HG02884 (cell line): ENCODE measurements around the gene PHTF2.

Source experiments
- ATAC-seq: cut with Tn5 transposase; IDR thresholded peaks from one replicate; pipeline ENCODE4 v1.9.1; 2021; ENCODE audit warnings: mild to moderate bottlenecking, moderate library complexity; ENCODE audit not compliant: unreplicated experiment

Gene PHTF2

DNA sequence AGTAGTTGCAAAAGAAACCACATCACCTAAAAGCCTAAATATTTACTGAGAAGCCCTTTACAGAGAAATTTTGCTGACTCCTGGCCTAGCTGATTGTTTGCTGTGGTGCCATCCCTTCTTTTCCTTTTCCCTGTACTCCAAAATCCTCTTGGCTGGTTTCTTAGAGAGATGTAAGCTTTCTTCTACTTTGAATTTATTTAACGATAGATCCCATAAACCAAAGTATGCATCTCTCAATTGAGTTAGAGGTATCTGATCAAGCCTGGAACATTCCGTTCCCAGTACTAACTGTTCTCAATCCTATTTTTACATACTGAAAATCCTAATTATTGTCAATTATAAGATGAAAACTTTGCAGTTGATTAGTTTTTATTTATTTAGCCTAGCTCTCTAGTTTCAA, 6.6 kb upstream of the PHTF2 start:
- no peak for ATAC-seq

DNA sequence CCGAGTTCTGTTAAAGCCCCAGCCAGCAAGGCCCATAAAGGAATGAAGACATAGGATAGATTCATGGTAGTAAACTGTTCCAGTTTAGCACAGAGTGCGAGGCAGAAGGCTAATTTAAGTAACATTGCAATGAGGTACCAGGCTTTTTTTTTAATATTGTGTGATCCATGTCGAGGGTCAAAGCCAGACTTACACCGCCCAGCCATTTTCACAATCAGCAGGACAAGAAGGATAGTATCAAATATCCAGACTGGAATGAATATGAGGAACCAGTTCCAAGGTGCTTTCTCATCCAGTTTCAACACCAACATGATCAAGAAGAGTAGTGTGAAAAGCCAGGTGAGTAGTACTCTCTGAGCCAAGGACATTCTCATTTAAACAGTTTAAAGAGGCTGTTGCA, 4.6 kb upstream of the PHTF2 start:
- no peak for ATAC-seq

DNA sequence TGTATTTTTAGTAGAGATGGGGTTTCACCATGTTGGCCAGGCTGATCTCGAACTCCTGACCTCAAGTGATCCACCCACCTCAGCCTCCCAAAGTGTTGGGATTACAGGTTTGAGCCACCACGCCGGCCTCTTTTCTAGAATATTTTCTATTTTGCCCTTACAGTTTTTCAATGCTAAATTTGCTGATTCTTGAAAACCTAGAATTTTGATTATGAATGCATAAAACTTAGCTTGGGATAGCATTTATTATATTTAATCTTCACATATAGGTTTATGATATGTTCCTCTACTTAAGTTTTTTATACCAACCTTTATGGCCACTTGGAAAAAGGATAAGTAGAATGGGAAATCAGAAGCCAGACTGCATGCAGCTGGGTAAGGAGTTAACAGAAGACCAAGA, 2.5 kb upstream of the PHTF2 start:
- no peak for ATAC-seq

DNA sequence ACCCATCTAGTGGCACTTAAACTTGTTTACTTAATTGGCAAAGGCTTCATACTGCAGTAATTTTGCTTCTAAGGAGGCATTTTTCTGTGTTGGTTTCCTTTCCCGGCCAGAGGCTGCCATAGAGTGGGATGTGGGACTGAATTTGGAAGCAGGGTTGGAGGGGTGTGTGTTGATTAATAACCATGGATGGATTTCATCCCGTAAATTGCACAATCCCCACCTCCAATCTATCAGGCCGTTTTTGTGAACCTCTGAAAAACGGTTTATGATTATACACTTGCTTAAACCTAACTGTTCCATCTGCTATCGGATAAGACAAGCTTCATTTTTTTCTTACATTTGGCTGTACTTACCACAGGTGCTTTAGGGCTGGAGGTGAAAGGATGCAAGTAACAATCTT, 1.6 kb upstream of the PHTF2 start:
- no peak for ATAC-seq

DNA sequence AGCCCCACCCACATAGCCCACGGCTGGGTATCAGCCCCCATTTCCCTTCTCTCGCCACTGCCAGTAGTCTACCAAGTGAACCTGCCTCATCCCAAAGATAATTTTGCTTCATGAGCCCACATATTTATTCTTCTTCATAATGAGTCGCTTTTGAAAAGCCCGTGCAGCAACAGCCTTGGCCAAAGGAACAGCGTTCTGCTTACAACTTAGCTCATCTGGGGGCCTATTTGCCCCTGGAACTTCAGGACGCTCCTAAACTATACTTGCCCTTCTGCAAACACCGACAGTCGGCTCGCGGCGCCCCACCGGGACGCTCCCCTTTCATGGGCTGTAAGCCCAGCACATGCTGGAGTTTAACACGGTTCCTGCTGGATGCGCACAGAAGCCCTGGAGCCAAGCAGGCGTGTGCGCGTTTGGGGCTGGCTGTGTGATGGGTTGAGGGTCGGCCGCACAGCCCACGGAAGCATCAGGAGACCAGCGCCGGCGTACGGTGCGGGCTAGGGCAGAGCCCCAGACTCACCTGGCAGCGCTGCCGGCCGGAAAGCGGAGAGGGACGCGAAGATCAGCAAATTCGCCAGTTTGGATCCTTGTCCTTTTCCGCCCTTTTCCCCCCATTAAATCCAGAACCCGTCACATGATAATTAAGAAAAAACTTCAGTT, 709 bp upstream of the PHTF2 start:
- peak; percentile 19 for ATAC-seq

DNA sequence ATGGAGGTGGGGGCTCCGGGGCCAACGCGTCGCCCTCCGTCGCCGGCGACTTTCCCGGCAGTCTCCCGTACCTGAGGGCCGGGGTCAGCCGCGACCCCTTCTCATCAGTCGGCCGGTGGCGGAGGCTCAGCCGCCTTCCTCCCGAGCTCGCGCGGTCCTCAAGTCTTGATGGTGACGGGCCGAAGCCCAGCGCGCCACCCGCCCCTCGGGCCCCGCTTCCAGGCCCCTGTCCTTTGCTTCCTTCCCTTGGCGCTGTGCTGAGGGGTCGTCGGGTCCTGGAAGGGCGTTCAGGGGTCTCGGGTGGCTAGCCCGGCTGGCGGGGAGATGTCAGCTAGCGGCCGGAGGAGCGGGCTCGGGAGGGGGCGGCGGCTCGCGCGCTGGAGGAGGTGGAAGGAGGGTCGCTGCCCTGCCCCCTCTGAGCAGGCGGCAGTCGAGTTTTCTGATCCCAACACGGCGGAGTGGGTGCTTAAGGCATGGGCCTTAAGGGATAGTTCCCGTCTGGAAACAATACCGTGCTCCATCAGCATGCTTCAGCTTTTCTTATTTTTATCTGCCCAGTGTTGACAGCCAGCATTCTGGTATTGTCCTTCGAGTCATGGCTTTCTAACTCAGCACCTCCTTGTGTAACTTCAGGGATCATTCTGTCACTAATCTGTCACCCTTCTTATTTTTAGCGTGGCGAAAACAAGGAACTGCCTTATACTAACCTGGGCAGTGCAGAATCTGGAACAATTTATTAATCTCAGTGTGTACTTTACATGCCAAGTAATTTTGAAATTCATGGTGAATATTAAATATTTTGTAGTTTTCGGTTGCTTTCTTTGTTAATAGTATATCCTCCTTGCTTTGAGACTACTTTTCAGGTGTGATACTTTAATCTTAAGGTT, 748 bp downstream of the PHTF2 start:
- no peak for ATAC-seq

DNA sequence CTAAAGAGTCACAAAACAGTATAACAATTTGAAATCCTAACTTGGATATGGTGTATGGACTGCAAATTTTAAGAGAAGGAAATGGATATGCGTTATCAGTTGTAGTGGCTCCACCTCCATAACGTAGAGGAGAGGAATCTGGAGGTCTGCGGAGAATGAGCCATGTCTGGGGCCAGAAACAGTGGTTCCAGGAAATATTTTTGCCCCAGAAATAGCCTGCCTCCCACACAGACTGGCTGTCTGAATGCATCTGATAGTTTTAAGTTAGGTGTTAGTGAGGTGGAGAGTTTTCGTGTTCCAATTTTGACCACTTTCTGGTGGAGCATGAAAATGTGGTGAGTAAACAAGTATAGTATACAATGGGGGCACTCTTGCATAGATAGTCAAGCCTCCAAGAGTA, 1.6 kb downstream of the PHTF2 start:
- peak; percentile 16 for ATAC-seq

DNA sequence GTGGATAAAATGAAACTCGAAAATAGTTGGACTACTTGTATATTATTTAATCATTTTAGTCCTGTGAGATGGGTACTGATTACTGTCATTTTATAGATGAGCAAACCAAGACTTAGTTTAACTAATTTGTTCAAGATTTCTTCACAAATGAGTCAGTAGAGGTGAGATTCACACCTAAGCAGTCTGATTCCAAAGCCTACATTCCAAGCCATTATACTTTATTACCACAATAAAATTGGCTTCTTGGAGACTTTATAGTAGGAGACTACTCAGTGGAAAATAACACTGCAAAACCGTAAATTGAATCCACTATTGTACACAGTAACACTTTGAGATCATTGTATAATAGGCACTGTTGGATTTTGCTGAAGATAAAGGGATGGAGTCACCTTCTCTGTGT, 2.2 kb downstream of the PHTF2 start:
- no peak for ATAC-seq

DNA sequence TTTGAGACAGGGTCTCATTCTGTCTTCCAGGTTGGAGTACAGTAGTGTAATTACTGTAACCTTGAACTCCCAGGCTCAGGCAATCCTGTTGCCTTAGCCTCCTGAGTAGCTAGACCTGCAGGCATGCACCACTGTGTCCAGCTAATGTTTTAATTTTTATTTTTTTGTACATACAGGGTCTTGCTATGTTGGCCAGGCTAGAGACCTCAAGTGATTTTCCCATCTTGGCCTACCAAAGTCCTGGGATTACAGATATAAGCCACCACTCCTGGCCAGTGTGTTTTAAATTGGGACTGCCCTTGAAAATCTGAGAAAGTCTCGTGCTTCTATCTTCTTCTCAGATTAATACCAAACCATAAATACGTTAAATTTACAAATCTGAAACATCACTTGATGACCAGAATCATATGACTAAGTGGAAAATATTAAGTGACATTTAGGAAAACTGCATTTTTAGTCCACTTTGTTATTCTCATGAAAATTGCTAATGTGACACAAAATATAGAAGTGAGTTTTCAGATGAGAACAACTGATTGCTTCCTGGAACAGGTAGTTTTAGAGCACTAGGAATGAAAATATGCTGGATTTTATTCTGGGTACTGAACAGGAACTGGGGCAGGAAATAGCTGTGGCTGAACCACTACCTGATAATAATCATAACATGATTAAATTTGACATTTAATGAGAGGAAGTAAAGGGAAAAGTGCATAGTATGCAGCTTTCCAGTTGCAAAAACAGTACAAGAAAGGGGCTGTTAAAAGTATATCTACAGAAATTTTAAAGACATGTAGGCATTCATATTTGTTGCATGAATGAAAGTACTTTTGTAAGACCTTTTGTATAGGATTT, 4.2 kb downstream of the PHTF2 start:
- ATAC-seq: no peak

DNA sequence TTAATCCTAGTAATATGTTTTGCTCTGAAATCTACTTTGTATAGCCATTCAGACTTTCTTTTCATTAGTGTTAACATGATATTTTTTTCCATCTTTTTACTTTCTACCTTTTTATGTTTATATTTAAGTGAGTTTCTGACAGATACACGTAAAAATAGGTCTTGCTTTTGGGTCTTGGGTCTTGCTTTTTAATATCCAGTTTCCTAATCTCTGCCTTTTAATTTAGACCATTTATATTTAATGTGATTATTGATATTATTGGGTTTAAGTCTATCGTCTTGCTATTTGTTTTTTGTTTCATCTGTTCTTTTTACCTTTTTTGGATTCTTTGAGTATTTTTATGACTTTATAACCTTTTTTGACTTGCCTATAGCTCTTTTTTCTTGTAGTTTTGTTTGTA, 7.9 kb downstream of the PHTF2 start:
- ATAC-seq: no peak

DNA sequence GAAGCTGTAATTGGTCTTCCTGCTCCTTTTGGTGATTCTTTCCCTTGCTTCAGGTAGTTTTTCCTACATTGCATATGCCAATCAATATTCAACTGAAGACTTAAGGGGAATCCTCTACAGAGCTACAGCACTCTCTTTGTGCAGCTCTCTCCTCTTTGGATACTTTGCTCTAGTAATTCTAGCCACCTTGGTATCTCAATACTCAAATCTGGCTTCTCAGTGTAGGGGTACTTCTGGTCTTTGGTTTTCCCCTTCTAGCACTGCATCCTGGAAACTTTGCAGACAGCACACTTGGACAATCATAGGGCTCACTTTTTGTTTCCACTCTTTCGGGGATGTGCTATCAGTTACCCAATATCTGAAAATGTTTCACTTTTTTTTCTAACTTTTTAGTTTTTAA, 9.9 kb downstream of the PHTF2 start:
- no peak for ATAC-seq

DNA sequence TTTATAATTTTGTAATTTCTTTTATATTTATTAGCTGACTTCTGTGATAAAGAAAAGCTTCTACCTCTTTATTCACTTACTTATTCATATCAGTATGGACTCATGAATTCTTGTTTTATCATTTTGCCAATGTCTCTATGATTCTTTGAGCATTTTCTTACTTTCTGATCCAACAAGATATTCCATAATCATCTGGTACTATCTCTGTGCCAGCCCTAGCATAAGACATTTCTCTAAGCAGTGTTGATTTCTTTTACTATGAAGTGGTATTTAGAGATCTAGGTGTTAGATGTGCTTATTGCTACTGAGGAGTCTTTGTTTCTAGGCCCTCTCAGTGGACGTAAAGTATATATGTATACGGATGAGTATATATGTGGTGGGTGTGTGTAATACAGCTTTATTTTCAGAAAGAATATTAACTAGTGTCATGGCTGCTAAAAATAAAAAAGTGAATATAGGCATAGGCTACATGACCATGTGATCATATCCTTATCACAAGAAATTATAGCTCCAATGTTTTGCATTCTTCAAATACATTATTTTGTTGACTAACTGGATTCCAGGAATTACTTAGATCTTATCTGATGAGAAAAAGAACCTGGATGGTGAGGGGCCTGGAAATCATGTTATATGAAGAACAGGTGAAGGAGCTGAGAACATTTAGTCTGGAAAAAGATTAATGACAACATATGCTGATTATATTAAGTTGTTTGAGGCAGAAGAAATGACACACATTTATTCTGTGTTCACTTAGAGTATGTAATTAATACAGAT, 13.1 kb downstream of the PHTF2 start:
- no peak for ATAC-seq

DNA sequence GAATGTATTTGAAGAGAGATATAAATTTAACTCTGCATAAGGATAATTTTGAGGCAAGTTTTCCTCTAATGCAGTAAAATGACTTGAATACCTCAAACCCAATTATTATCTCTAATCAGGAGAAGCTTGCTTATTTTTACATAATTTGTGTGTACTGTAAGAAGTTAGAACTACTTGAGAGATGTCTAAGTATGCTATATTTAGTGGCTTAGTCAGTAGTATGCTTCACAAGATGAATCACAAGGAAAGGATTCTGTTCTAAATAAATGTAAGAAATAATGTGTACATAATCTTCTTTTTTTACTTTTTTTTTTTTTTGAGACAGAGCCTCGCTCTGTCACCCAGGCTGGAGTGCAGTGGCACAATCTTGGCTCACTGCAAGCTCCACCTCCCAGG, 13.7 kb downstream of the PHTF2 start:
- no peak for ATAC-seq

DNA sequence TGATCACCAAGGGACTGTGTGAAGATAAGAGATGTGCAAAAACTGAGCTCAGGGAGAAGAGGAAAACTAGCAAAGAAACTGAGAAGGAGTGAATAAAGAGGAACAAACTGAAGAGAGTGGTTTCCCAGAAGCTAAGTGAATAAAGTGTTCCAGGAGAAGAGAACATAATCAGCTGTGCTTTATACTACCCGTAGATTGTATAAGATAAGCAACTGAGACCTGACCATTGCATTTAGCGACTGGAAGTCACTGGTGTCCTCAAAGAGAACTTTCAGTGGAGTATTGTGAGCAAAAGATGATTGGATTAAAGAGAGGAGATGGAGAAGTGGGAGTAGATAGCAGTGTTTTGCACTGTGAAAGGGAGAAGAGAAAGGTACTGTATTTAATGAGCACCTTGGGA, 14.6 kb downstream of the PHTF2 start:
- ATAC-seq: no peak

DNA sequence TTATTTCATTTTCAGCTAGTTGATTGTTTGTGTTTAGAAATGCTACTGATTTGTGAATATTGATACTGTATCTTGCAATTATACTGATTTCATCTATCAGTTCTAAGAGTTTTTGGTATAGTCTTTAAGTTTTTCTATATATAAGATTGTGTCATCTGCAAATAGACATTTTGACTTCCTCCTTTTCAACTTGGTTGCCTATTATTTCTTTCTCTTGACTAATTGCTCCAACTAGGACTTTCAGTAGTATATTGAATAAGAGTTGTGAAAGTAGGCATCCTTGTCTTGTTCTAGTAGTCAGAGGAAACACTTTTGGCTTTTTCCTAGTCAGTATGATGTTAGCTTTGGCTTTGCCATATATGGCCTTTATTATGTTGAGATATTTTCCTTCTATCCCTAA, 20.4 kb downstream of the PHTF2 start:
- ATAC-seq: no peak

DNA sequence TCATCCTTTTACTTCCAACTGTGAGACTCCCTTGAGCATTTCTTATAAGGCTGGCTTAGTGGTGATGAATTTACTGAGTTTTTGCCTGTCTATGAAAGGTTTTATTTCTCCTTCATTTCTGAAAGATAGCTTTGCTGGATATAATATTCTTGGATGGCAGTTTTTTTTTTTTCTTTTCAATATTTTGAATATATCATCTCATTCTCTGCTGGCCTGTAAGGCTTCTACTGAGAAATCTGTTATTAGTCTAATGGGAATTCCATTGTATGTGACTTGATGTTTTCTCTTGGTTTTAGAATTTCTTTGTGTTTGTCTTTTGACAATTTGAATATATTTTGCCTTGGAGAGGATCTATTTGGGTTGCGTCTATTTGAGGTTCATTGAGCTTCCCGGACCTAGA, 22.4 kb downstream of the PHTF2 start:
- no peak for ATAC-seq

DNA sequence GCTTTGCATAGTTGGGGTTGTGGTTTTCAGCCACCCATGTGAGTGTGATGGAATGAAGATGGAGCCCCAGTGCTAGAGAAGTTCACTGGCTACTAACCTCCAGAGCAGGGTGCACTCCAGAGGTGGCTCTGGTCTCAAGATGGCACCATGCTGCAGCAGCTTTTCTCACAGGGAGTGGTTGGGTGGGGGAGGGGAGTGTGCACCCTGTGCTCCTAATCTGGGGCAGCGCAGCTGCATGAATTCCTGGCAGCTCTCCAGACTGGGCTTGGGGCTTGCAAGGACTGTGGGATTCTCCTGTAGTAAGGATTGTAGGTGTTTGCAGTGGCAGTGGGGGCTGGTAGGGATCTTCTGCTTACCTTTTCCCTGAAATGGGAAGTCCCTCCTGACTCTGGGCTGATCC, 23.7 kb downstream of the PHTF2 start:
- no peak for ATAC-seq

DNA sequence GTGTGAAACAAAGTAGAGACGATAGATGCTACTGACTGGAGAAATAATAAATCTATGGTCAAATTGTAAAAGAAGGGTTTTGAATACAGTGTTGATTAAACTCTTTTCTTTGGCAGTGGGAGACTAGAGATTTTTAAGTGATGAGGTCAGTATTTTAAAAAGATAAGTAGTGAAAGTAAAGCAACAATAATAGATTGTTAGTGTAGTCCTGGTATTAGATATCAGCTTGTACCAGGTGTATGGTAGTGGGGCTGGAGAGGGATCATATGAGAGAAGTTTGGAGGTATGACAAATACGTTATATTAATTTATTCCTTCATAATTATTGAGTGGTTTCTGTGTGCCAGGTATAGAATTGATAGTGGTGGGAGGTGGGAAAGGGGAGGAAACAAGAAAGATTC, 25.2 kb downstream of the PHTF2 start:
- no peak for ATAC-seq

DNA sequence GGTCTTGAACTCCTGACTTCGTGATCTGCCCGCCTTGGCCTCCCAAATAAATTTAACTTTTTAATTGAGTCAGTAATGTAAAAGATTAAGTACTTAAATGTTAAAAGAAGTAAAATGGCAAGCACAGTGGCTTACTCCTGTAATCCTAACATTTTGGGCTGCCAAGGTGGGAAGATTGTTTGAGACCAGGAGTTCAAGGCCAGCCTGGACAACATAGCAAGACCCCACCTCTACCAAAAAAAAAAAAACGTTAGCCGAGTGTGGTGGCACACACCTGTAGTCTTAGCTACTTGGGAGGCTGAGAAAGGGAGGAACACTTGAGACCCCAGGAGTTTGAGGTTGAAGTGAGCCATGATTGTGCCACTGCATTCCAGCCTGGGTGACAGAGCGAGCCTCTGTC, 26.1 kb downstream of the PHTF2 start:
- ATAC-seq: no peak

DNA sequence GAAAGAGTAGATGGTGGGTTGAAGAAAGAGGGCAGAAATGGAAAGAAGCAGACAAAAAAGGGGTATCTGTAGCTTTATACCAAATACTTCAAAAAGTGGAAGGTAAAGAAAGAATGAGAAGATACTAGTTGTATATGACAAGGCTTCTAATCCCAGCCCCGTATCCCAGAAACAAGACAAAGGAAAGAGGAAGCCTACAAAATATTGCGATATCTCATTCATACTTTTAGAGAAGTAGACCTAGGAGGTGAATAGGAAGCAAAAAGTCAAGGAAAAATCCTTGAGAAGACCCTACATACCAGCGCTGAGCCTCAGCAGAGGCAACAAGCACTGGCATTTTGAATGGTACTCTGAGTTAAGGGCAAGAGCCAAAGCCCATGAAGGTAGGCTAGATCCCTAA, 26.6 kb downstream of the PHTF2 start:
- no peak for ATAC-seq

DNA sequence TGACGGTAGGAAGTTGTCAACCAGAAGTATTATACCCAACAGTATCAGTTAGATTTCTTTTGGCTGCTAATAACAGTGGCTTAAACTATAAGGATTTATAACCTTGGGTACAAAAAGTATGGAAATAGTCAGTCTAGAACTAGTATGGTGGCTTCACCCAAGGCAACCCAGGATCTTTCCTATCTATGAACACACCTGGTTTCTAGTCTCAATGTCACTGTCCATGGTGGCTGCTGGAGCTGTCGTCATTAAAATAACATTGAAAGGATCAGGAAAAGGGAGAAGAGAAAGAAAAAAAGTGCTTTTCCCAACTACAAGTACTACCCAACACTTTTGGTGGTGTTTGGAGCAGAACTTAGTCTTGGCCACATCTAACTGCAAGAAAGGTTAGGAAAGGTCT, 27.7 kb downstream of the PHTF2 start:
- ATAC-seq: no peak
